HG02970 (cell line): ENCODE results near the gene MEIS2.

Source experiments
- ATAC-seq: cut with Tn5 transposase; IDR thresholded peaks from one replicate; pipeline ENCODE4 v1.9.1; 2021; ENCODE audit warnings: mild to moderate bottlenecking, moderate library complexity, moderate number of reproducible peaks; ENCODE audit not compliant: unreplicated experiment, low FRiP score

Gene MEIS2

GRCh38 chr15:36856339-36856973 lies 243.9 kb downstream of the MEIS2 start:
- no peak for ATAC-seq

DNA sequence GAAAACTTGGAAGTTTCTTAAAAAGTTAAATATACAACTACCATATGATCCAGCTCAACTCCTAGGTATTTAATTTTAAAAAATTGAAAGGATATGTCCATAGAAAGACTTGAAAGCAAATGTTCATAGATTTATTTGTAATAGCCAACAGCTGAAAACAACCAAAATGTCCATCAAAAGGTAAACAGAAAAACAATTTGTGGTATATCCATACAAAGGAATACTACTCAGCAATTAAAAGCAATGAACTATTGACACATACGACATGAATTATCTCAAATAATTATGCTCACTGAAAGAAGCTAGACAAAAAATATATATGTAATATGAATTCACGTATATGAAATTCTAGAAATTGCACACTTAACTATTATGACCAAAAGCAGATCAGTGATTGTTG lies 249.5 kb downstream of the MEIS2 start:
- no peak for ATAC-seq

DNA sequence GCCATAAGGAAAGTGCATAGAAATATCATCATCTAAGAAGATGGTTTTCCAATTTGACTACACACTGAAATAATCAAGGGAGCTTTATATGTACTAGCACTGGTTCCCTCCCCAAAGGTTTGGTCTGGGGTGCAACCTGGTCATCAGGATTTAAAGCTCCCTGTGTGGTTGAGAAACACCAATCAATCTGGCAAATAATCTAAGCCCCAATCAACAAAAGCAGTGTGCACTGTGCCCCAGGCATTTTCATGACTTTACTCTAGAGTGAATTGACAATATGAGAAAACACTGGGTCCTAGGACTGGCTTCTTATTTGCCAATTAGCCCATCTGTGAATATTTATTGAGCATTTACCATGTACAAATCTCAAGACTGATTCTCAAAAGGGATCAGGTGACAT lies 255.1 kb downstream of the MEIS2 start:
- no peak for ATAC-seq

- ATAC-seq = no peak
Observed at GRCh38 chr15:36844534-36844998, 255.8 kb downstream of the MEIS2 start.

GRCh38 chr15:36843822-36844221 lies 256.5 kb downstream of the MEIS2 start:
- ATAC-seq = no peak

DNA sequence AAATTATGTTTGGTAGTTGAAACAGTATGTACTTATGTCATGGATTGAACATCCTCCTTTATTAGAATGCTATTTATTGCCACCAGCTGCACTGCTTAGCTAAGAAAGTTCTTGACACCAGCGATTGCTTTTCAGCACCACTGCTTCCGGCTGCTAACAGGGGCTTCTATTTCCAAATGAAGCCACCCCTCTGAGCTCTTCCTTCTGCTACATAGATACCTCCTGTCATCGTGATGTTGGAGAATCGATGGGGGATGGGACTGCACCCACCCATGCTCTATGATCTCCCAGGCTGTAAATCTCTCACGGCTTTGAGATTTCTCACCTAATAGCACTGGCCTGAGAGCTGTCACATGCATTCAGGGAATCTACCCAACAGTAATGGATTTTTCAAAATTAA lies 259.2 kb downstream of the MEIS2 start:
- ATAC-seq = no peak
